Ecto neural progenitor cell (in vitro differentiated cells): ENCODE data around the gene MRPL51.
A peak's percentile ranks its signal among the peaks of the same experiment; 100 is the strongest.
"Not testable (repeated sequence)": the region's sequence is repeated elsewhere in the genome, so short reads cannot be mapped to it uniquely, and the experiment has no call there.

Experiments used
- DNase-seq: peaks from one replicate; pipeline ENCODE4 v3.0.0-alpha.2; 2018; ENCODE audit warnings: low spot score

MRPL51 gene

GRCh38 chr12:6532051-6532926 lies 39.2 kb upstream of the MRPL51 start:
- peak; percentile 78 for DNase-seq

GRCh38 chr12:6530576-6531260 lies 37.7 kb upstream of the MRPL51 start:
- DNase-seq, result no peak

- DNase-seq, result no peak
Observed at GRCh38 chr12:6529291-6529737, 36.3 kb upstream of the MRPL51 start.

- no peak for DNase-seq
Observed at GRCh38 chr12:6528539-6529235, 35.6 kb upstream of the MRPL51 start.

- no peak for DNase-seq
Observed at GRCh38 chr12:6527711-6528110, 34.6 kb upstream of the MRPL51 start.

- DNase-seq, result no peak
Observed at GRCh38 chr12:6526766-6527525, 33.9 kb upstream of the MRPL51 start.

GRCh38 chr12:6526201-6526600 lies 33.1 kb upstream of the MRPL51 start:
- DNase-seq, result no peak

- no peak for DNase-seq
Observed at GRCh38 chr12:6524648-6525047, 31.6 kb upstream of the MRPL51 start.

GRCh38 chr12:6523708-6524107 lies 30.6 kb upstream of the MRPL51 start:
- DNase-seq, result no peak

- DNase-seq, result no peak
Observed at GRCh38 chr12:6522193-6522592, 29.1 kb upstream of the MRPL51 start.

- no peak for DNase-seq
Observed at GRCh38 chr12:6520186-6520585, 27.1 kb upstream of the MRPL51 start.

GRCh38 chr12:6508087-6508486 lies 15.0 kb upstream of the MRPL51 start:
- DNase-seq, result no peak

- DNase-seq, result peak; percentile 51
Observed at GRCh38 chr12:6507102-6507998, 14.3 kb upstream of the MRPL51 start.

- no peak for DNase-seq
Observed at GRCh38 chr12:6500466-6500865, 7.4 kb upstream of the MRPL51 start.

GRCh38 chr12:6497291-6497690 lies 4.2 kb upstream of the MRPL51 start:
- DNase-seq, result not testable (repeated sequence)

- DNase-seq, result no peak
Observed at GRCh38 chr12:6494968-6495367, 1.9 kb upstream of the MRPL51 start.

GRCh38 chr12:6494258-6494743 lies 1.2 kb upstream of the MRPL51 start:
- DNase-seq, result no peak

- DNase-seq, result peak; percentile 99
Observed at GRCh38 chr12:6493497-6494257, 615 bp upstream of the MRPL51 start, which contains the start of gene NCAPD2. TSS of gene NCAPD2 (plus strand) at chr12:6494102. CDS start at chr12:6495099, 997 bp downstream.

- not testable (repeated sequence) for DNase-seq
Observed at GRCh38 chr12:6490673-6491072, 2.4 kb downstream of the MRPL51 start.

- DNase-seq, result no peak
Observed at GRCh38 chr12:6489449-6489848, 3.6 kb downstream of the MRPL51 start.
